ENCODE data around the gene CAMK2G.

CAMK2G gene

DNA sequence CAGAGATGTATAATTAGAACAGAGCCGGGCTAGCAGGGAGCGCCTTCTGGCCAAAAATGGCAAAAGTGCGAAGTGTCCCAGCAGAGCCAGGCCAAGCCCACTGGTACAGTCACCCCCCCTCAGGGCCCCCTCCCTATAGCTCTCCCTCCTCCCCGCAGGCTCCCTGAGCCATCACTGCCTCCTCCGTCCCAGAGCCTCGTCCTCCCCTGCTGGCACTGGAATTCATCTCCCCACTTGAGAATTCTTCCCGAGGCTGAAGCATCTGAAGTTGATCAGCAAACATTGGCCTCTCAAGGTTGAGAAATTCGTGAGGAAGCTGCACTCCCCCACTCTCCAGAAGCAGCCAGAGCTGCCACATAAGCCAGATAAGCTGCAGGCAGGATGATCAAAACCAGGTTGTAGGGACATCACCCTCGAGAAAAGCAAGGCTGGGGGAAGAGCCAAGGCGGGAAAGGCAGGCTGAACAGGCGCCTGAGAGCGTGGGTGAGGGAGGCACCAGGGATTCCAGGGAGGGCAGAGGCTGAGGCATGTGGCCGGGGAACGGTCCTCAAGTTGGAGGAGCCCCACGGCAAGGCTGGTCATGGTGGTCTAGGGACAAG lies 23.4 kb downstream of the CAMK2G start:
- Mint-ChIP-seq H3K4me3 (no peak overlapping the region), H3K4me1 (ENCODE audit: low read depth) (peaks cover 21% of the 10 kb centered on the region), H3K9me3 (no peaks in the 10 kb centered on the region), H3K27ac (no peak overlapping the region), H3K27me3 (no peaks in the 10 kb centered on the region), H3K36me3 (ENCODE audit: low read depth) (peaks cover 43% of the 10 kb centered on the region)

DNA sequence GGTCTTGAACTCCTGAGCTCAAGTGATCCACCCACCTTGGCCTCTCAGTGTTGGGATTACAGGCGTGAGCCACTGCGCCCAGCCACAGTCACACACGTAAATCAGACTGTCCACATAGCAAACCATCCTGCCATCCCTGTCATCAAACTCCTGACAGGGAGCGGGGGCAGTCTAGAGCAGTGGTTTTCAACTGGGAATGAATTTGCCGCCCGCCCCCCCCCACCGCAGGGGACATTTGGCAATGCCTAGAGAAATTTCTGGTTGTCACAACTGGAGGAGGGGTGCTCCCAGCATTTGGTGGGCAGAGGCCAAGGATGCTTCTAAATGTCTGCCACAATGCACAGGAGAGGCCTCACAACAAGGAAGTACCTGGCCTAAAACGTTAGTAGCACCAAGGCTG lies 24.1 kb downstream of the CAMK2G start:
- H3K4me1 Mint-ChIP-seq (ENCODE audit: low read depth), result peaks cover 21% of the 10 kb centered on the region
- peaks cover 44% of the 10 kb centered on the region for H3K36me3 Mint-ChIP-seq (ENCODE audit: low read depth)
- no peak overlapping the region for H3K4me3 Mint-ChIP-seq
- H3K9me3 Mint-ChIP-seq, result no peaks in the 10 kb centered on the region
- no peak overlapping the region for H3K27ac Mint-ChIP-seq
- no peaks in the 10 kb centered on the region for H3K27me3 Mint-ChIP-seq

DNA sequence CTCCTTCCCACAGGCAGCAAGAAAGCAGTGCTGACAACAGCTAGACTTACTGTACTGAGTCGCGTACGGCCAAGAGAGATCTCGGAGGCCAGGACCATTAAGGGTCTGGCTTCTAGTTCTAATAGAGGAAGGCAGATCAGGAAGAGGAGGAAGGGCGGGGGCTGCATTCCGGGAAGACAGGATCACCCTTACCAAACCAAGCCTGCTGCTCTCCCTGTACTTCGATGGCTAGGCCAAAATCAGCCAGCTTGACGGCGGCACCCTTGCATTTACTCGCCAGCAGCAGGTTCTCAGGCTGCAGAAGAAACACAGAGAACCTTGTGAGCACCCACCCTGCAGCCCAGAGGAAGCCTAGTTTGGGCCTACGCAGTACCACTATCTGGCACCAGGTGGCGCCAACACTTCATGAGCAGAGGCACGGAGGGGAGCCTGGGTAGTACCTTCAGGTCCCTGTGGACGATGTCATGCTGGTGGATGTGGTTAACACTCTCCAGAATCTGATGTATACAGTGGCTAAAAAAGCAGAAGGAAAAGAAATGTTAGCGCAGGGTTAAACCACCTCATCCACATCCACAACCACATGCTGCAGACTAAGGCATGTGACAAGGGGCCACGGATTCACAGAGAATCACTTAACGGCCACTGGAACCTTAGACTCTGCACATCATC lies 25.4 kb downstream of the CAMK2G start:
- Mint-ChIP-seq H3K4me1 (ENCODE audit: low read depth) (peaks cover 12% of the 10 kb centered on the region), H3K4me3 (no peak overlapping the region), H3K9me3 (no peaks in the 10 kb centered on the region), H3K36me3 (ENCODE audit: low read depth) (peaks cover 48% of the 10 kb centered on the region), H3K27ac (peak overlapping the region; percentile 28), H3K27me3 (no peaks in the 10 kb centered on the region)

DNA sequence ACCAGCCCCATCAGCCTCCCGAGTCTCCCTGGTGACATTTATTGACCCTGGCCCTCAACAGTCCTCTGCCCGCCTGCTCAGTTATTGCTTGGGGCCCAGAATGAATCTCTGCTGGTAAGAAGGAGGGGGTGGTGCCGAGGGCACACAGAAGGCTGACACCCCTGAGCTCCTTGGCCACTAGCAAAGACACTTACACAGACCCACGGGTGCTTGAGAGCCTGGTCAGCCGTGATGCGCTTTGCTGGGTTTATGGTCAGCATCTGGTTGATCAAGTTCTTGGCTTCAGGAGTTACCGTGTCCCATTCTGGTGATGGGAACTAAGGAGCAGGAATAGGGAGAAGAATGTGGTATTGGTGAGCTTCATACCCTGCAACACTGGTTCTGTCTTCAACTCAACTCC lies 27.3 kb downstream of the CAMK2G start:
- Mint-ChIP-seq H3K9me3 (no peaks in the 10 kb centered on the region), H3K27ac (no peak overlapping the region), H3K27me3 (no peaks in the 10 kb centered on the region), H3K4me3 (no peak overlapping the region), H3K36me3 (ENCODE audit: low read depth) (peaks cover 41% of the 10 kb centered on the region), H3K4me1 (ENCODE audit: low read depth) (peaks cover 12% of the 10 kb centered on the region)

DNA sequence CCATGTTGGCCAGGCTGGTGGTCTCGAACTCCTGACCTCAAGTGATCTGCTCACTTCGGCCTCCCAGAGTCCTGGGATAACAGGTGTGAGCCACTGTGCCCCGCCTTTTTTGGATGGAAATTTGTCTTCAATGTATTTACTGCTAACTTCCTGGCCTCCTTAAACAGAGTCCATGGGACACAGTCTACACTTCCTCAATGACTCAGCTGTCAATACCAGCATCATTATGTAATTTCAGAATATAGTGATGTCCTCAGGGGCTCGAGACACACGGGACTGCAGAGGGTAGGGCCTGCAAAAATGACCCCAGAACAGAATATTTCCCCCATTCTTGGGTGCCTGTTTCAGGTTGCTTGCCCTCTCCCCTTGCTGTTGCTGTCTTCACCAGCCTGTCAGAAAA lies 31.1 kb downstream of the CAMK2G start:
- Mint-ChIP-seq H3K4me1 (ENCODE audit: low read depth) (no peaks in the 10 kb centered on the region), H3K4me3 (no peak overlapping the region), H3K36me3 (ENCODE audit: low read depth) (peaks cover 44% of the 10 kb centered on the region), H3K27ac (no peak overlapping the region), H3K9me3 (no peaks in the 10 kb centered on the region), H3K27me3 (no peaks in the 10 kb centered on the region)

DNA sequence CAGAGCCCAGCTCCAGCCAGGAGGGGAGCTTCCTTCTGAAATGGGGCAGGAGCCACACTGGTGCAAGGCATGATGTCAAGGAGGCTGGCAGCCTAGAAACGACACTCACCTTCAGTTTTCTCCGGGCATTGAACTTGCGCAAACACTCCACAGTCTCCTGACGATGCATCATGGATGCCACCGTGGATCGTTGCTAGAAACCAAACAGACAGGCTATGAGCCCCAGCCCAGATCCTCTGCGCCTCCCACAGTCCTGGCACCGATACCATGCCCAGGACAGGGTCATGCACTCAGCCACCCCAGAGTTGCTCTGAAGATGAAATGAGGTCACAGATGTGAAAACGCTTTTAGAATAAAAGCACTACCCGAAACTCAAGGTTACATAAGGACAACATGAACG lies 32.0 kb downstream of the CAMK2G start:
- Mint-ChIP-seq H3K27ac (no peak overlapping the region), H3K36me3 (ENCODE audit: low read depth) (peaks cover 35% of the 10 kb centered on the region), H3K4me1 (ENCODE audit: low read depth) (no peaks in the 10 kb centered on the region), H3K27me3 (no peaks in the 10 kb centered on the region), H3K9me3 (no peaks in the 10 kb centered on the region), H3K4me3 (no peak overlapping the region)

DNA sequence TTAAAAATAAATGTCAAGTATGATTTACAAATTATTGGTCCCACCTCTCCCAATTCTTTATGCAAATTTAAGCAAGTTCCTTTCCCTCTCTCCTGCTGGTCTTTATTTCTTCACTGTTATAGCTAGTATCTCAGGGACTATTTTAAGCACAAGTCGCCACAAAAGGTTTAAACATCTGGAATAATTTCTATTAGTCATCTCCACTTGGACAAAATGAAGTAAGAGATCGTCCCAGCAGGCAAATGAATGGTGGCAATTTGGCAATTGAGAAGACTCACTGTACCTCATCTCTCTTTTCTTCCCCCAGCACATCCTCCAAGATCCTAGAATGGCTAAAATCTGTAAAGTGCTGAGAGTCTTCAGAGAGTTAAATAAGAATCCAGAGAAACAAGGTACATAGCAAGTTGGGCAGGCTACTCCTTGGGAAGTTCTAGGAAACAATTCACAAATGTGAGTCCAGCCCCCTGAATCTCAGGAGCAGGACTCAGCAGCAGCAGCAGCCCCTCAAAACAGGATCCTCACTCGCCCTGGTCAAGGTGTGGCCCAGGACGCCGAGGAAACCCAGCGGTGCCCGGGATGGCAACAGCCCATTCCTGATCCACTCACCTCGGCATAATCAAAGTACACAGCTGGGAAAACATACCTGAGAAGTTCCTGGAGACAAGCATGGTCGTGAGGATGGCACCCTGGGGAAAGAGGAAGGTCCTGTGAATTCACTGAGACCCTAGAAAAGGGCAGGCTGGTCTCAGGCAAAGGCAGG lies 32.6 kb downstream of the CAMK2G start:
- peaks cover 29% of the 10 kb centered on the region for H3K36me3 Mint-ChIP-seq (ENCODE audit: low read depth)
- no peaks in the 10 kb centered on the region for H3K9me3 Mint-ChIP-seq
- no peaks in the 10 kb centered on the region for H3K27me3 Mint-ChIP-seq
- H3K4me1 Mint-ChIP-seq (ENCODE audit: low read depth), result no peaks in the 10 kb centered on the region
- H3K4me3 Mint-ChIP-seq, result no peak overlapping the region
- no peak overlapping the region for H3K27ac Mint-ChIP-seq

DNA sequence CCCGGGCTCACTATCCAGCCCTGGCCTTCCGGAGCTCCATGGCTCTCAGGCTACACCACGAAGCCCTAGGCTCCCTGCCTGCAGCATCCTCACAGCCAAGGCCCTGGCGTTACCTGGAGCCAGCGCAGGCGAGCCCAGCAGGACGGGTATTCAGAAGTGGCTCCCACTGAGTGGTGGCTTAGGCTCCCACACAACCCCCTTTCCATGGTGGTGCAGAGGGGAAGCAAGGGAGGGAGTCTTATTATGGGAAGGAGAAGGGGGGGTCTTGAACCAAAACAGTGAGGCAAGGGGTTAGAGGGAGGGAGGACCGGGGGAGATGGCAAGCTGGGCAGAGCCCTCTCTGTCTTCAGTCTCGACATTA lies 33.3 kb downstream of the CAMK2G start:
- Mint-ChIP-seq H3K4me1 (ENCODE audit: low read depth) (no peaks in the 10 kb centered on the region), H3K36me3 (ENCODE audit: low read depth) (peaks cover 22% of the 10 kb centered on the region), H3K27ac (no peak overlapping the region), H3K9me3 (no peaks in the 10 kb centered on the region), H3K4me3 (no peak overlapping the region), H3K27me3 (no peaks in the 10 kb centered on the region)

DNA sequence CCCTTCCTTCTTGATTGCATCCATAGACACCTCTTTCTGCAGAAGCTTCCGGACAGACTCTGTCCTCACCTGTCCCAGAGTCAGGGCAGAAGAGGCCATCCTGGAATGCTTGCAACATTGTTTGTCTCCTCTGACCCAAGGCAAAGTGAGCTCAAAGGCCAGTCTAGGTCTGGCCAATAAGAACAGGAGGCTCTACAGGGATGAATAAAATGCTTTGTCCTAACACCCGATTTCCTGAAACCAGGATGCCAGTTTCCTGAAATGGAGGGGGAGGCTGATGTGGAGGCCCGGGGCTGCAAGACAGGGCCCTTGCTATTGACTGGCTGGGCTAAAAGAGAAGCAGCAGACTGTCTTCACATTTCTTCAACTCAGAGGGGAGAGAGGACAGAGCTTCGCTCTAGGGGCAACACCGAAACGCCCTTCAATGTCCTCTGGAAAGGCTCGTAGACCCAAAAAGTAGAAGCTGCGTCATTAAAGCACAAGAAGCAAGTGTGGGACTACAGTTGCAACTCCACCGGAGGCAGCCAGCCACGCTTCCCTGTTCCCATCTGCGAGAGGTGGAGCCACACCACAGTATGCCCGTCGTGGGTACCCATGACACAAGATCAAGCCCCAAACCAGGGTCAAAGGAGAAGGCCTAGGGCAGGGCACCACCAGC lies 33.8 kb downstream of the CAMK2G start:
- no peaks in the 10 kb centered on the region for H3K9me3 Mint-ChIP-seq
- H3K4me3 Mint-ChIP-seq, result no peak overlapping the region
- no peaks in the 10 kb centered on the region for H3K4me1 Mint-ChIP-seq (ENCODE audit: low read depth)
- H3K27me3 Mint-ChIP-seq, result no peaks in the 10 kb centered on the region
- no peak overlapping the region for H3K27ac Mint-ChIP-seq
- H3K36me3 Mint-ChIP-seq (ENCODE audit: low read depth), result peaks cover 20% of the 10 kb centered on the region

DNA sequence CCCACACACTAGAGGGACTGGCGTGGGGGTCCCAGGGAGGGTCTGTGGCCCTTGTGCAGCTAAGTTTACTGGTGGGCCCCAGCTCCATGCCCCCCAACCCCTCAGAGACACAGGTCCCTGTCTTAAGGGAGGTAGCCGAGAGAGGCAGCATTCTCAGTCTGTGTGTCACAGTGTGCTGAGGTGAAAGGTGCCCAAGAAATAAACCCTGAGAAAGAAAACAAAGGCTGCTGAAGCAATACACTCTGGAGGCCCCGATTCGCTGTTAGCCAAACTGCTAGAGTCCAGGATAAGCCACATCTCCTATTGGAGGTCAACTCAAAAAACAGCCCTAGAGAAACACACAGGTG lies 34.3 kb downstream of the CAMK2G start:
- Mint-ChIP-seq H3K4me3 (no peak overlapping the region), H3K27ac (no peak overlapping the region), H3K4me1 (ENCODE audit: low read depth) (no peaks in the 10 kb centered on the region), H3K27me3 (no peaks in the 10 kb centered on the region), H3K9me3 (no peaks in the 10 kb centered on the region), H3K36me3 (ENCODE audit: low read depth) (peaks cover 20% of the 10 kb centered on the region)

DNA sequence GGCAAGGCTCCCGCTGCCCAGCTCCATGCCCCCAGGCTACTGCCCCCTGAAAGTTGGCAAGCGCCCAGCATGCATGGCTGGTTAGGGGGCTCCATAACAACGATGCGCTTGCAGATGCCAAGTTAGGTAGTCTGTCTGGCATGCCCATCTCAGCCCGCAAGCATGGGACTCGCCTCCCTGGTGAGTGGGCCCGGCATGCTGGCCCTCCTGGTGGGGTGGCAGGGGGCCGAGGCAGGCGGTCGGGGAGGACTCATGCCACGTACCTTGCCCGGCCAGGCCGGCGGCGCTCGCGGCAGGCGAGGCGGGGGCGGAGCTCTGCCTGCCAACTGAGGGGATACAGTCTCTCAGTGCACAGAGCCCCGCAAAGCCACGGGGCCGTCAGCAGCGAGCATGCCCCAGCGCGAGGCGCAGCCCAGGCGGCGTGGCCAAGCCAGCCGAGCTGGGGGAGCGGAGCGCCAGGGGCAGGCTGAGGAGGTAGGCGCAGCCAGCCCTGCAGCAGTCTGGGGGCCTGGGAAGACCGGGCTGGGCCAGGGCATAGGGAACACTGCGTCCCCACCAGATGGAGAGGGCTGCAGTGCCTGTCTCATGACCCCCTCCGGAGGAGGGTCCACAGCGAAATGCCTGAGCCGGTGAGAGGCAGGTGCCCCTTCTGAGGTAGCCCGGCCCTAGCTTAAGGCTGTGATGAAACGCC lies 34.9 kb downstream of the CAMK2G start:
- H3K36me3 Mint-ChIP-seq (ENCODE audit: low read depth), result peaks cover 14% of the 10 kb centered on the region
- no peak overlapping the region for H3K4me3 Mint-ChIP-seq
- H3K27ac Mint-ChIP-seq, result no peak overlapping the region
- H3K9me3 Mint-ChIP-seq, result no peaks in the 10 kb centered on the region
- H3K4me1 Mint-ChIP-seq (ENCODE audit: low read depth), result no peaks in the 10 kb centered on the region
- H3K27me3 Mint-ChIP-seq, result no peaks in the 10 kb centered on the region

DNA sequence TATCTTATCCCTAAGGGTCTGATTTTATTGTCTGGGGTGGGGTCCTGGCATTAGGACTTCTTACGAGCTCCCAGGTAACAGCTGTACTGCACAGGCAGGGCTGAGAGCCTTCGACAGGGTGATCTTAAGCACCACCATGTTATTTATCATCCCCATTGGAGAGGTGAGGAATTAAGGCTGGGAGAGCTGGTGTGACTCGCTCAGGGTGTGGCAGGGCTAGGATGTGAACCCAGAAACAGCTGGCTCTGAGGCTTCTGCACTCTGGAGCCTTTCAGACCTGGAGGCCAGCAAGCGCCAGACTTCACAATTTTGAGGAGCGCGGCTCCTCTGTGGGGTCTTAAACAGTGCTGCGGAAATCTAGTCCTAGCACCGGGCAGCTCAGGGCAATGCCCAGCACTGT lies 35.5 kb downstream of the CAMK2G start:
- H3K36me3 Mint-ChIP-seq (ENCODE audit: low read depth), result peaks cover 14% of the 10 kb centered on the region
- no peaks in the 10 kb centered on the region for H3K27me3 Mint-ChIP-seq
- no peak overlapping the region for H3K4me3 Mint-ChIP-seq
- no peaks in the 10 kb centered on the region for H3K9me3 Mint-ChIP-seq
- no peak overlapping the region for H3K27ac Mint-ChIP-seq
- H3K4me1 Mint-ChIP-seq (ENCODE audit: low read depth), result no peaks in the 10 kb centered on the region

DNA sequence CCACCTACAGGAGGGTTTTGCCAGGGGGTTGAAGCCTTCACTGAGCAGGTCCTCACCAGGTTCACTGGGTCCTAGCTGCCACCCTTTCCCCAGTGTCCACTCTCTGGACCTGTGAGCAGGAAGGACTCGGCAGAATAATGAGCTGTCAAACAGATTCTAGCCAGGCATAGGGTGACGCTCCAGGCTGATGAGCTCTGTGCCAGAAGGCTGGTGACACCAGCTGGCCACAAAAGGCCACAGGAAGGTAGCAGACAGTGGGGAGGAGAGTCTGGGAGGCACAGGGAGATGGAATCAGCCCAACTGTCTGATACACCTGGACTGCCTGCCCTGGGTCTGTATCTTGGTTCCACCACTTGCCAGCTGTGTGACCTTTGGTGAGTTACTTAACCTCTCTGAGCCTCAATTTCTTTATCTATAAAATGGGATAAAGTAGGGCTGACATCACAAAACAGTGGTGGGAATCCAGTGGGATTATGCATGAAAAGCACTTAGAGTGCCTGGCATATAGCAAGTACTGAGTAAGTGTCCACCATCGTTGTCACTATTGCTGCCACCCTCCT lies 36.3 kb downstream of the CAMK2G start:
- Mint-ChIP-seq H3K27ac (no peak overlapping the region), H3K9me3 (no peaks in the 10 kb centered on the region), H3K27me3 (no peaks in the 10 kb centered on the region), H3K4me3 (no peak overlapping the region), H3K36me3 (ENCODE audit: low read depth) (peaks cover 11% of the 10 kb centered on the region), H3K4me1 (ENCODE audit: low read depth) (no peaks in the 10 kb centered on the region)

DNA sequence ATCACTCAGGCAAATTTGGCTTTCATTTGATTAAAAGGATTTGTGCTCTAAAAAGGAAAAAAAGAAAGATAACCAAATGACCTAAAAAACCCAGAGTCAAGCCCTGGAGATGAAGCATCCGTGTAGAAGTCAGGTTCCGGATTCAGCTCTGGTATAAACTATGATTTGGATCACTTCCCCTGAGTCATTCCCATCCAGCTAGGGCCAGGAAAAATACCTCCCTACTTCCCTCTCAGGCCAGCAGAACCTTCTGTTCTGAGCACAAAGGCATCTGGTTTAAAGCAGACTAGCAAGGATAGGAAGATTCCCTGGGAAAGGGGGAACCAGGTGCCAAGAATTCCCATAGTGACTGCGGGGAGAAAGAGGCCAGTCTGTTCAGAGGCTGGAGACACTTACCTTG lies 37.3 kb downstream of the CAMK2G start:
- H3K27me3 Mint-ChIP-seq, result no peaks in the 10 kb centered on the region
- no peaks in the 10 kb centered on the region for H3K4me1 Mint-ChIP-seq (ENCODE audit: low read depth)
- H3K4me3 Mint-ChIP-seq, result no peak overlapping the region
- H3K9me3 Mint-ChIP-seq, result no peaks in the 10 kb centered on the region
- peaks cover 11% of the 10 kb centered on the region for H3K36me3 Mint-ChIP-seq (ENCODE audit: low read depth)
- H3K27ac Mint-ChIP-seq, result no peak overlapping the region

Measured in stimulated activated naive CD8-positive, alpha-beta T cell treated with anti-CD3 and anti-CD28 coated beads, Interleukin-15, Interleukin-2, amounts not matched to agents 100 ng/mL and 50 ng/mL, for 24 hours (primary cell).